Measurements from ENCODE around the gene DCTN1. TPM values are rescaled to one million over a fixed set of nuclear protein-coding genes. Genes with fewer than 3 reads are reported as not detected.
A peak's percentile ranks its signal among the peaks of the same experiment; 100 is the strongest.

The DCTN1 gene
- total RNA-seq, 1 donor from 2014 or later: 244 TPM

DNA sequence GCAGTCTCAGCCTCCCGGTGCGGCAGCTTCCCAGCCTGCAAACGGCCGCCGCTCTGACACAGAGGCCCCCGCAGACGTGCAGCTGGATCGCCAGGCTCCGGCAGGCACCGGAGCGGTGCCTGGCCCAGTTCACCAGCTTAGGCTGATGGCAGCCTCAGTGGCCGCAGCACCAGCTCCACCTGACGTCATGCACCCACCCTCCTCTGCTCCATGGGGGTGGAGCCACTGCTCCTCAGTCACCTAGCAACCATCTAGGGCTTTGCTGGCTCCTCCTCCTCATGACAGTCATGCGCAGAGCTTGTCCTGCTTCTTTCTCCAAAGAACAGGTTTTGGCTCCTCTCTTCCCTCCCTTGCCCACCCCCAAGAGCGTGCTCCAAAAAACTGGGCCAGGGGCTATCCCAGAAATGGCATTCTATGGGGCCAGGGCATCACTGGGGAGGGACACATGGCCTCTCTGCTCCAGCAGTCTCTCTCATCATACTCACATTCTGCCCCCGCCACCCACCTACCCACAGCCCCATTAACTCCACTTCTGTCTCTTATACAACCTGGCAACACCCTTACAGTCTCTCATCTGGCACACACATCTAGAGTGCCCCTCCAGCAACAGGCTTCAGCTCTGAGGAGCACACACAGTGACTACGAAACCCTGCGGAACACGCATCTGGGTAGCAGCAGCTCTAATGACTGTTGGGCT, 5.5 kb downstream of the DCTN1 start:
- Mint-ChIP-seq H3K4me1 (ENCODE audit: unreplicated experiment) (peaks cover 37% of the 10 kb centered on the region), H3K36me3 (ENCODE audit: low read depth, unreplicated experiment) (peaks cover 58% of the 10 kb centered on the region), H3K9me3 (ENCODE audit: unreplicated experiment) (no peaks in the 10 kb centered on the region), H3K27ac (ENCODE audit: unreplicated experiment) (peak overlapping the region; percentile 92), H3K4me3 (ENCODE audit: unreplicated experiment) (peak overlapping the region; percentile 43), H3K27me3 (ENCODE audit: unreplicated experiment) (peaks cover 7% of the 10 kb centered on the region)
- DNase-seq (ENCODE audit: low spot score): peak; percentile 62
- TF ChIP-seq, protein P1, sequence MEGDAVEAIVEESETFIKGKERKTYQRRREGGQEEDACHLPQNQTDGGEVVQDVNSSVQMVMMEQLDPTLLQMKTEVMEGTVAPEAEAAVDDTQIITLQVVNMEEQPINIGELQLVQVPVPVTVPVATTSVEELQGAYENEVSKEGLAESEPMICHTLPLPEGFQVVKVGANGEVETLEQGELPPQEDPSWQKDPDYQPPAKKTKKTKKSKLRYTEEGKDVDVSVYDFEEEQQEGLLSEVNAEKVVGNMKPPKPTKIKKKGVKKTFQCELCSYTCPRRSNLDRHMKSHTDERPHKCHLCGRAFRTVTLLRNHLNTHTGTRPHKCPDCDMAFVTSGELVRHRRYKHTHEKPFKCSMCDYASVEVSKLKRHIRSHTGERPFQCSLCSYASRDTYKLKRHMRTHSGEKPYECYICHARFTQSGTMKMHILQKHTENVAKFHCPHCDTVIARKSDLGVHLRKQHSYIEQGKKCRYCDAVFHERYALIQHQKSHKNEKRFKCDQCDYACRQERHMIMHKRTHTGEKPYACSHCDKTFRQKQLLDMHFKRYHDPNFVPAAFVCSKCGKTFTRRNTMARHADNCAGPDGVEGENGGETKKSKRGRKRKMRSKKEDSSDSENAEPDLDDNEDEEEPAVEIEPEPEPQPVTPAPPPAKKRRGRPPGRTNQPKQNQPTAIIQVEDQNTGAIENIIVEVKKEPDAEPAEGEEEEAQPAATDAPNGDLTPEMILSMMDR (IDR thresholded peaks at IDR 0.05; ENCODE audit: unreplicated experiment): no peak

DNA sequence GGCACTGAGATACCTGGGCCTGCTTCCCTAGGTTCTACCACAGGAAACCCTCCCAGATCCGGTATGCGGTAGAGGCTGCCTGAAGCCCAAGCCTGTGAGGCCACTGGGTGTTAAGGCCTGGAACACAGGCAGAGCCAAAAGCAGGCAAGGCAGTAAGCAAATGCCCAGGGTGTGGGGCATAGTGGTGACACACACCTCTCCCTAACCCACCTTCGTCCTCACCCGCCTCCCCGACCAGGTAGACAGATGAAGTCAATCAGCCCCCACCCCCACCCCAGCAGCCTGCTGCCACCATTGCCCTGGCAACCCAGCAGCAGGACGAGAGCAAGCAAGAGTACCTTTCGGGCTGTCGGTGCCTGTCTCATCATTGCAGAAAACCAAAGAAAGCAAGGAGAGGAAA, 6.1 kb downstream of the DCTN1 start:
- peak overlapping the region; percentile 91 for H3K27ac Mint-ChIP-seq (ENCODE audit: unreplicated experiment)
- peaks cover 7% of the 10 kb centered on the region for H3K27me3 Mint-ChIP-seq (ENCODE audit: unreplicated experiment)
- H3K36me3 Mint-ChIP-seq (ENCODE audit: low read depth, unreplicated experiment): peaks cover 64% of the 10 kb centered on the region
- TF ChIP-seq, protein P1 (IDR thresholded peaks at IDR 0.05; ENCODE audit: unreplicated experiment): no peak
- no peaks in the 10 kb centered on the region for H3K9me3 Mint-ChIP-seq (ENCODE audit: unreplicated experiment)
- DNase-seq (ENCODE audit: low spot score): peak; percentile 23
- peaks cover 35% of the 10 kb centered on the region for H3K4me1 Mint-ChIP-seq (ENCODE audit: unreplicated experiment)
- H3K4me3 Mint-ChIP-seq (ENCODE audit: unreplicated experiment): peak overlapping the region; percentile 66

DNA sequence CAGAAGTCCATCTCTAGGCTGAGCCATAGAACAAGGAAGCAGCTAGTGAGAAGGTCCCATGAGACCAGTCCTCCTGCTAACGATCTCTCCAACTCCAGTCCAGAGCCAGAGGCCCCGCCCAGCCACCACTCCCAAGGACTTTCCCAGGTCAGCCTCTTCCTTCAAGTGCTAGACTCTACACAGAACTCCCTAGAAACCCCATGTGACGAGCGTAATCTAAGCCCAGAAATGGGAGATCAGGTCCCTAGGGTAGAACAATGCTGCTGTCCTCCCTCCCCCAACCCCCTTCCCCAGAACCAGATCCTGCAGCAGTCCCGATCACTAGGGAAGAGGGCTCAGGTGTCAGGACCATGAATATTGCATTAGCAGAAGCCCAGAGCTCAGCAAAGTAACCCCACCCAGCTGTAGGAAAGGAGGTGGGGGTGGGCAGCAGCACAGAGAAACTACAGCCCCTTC, 6.9 kb downstream of the DCTN1 start:
- peaks cover 32% of the 10 kb centered on the region for H3K4me1 Mint-ChIP-seq (ENCODE audit: unreplicated experiment)
- H3K9me3 Mint-ChIP-seq (ENCODE audit: unreplicated experiment): no peaks in the 10 kb centered on the region
- no peak for DNase-seq (ENCODE audit: low spot score)
- H3K36me3 Mint-ChIP-seq (ENCODE audit: low read depth, unreplicated experiment): peaks cover 70% of the 10 kb centered on the region
- H3K27me3 Mint-ChIP-seq (ENCODE audit: unreplicated experiment): peaks cover 7% of the 10 kb centered on the region
- peak overlapping the region; percentile 75 for H3K27ac Mint-ChIP-seq (ENCODE audit: unreplicated experiment)
- peak overlapping the region; percentile 31 for H3K4me3 Mint-ChIP-seq (ENCODE audit: unreplicated experiment)
- TF ChIP-seq, protein P1 (IDR thresholded peaks at IDR 0.05; ENCODE audit: unreplicated experiment): no peak

DNA sequence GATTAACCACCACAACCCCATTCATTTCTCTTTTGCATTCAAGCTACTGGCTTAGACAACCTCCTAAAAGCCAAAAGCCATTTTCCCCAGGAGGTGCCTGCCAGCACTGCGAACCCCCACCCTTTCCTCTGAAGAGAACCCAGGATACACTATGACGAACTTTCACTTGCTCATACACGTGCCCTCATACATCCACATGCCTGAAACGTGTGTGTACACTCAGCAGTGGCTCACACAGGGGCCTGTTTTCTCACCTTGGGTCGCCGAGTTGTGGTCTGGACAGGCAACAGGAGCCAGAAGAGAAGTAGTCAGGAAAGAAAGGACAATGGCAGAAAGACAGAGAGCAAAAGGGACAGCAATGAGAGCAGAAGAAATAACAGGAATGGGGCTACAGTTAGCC, 7.4 kb downstream of the DCTN1 start:
- Mint-ChIP-seq H3K27ac (ENCODE audit: unreplicated experiment) (peak overlapping the region; percentile 38), H3K36me3 (ENCODE audit: low read depth, unreplicated experiment) (peaks cover 68% of the 10 kb centered on the region), H3K27me3 (ENCODE audit: unreplicated experiment) (peaks cover 7% of the 10 kb centered on the region), H3K9me3 (ENCODE audit: unreplicated experiment) (no peaks in the 10 kb centered on the region), H3K4me1 (ENCODE audit: unreplicated experiment) (peaks cover 32% of the 10 kb centered on the region), H3K4me3 (ENCODE audit: unreplicated experiment) (peak overlapping the region; percentile 31)
- DNase-seq (ENCODE audit: low spot score): no peak
- TF ChIP-seq, protein P1 (IDR thresholded peaks at IDR 0.05; ENCODE audit: unreplicated experiment): no peak

DNA sequence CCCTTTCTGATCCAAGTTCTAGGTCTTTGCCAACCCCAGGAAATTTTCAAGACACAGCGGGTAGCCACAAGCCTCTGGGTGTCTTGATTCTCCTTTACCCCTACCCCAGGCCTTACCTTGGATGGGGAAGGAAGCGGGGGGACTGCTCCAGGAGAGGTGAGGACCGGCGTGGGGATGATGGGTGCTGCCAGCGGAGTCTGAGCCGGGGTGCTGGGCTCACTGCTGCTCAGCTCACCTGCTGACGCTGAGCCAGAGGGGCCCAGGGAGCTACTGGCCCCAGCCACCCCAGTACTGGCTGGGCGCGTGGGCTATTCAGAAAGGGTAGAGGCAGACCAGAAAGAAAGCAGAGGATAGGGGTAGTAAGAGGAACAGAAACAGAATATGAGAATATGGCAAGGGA, 8.7 kb downstream of the DCTN1 start:
- Mint-ChIP-seq H3K4me1 (ENCODE audit: unreplicated experiment) (peaks cover 32% of the 10 kb centered on the region), H3K27ac (ENCODE audit: unreplicated experiment) (peak overlapping the region; percentile 72), H3K4me3 (ENCODE audit: unreplicated experiment) (peak overlapping the region; percentile 74), H3K36me3 (ENCODE audit: low read depth, unreplicated experiment) (peaks cover 71% of the 10 kb centered on the region), H3K27me3 (ENCODE audit: unreplicated experiment) (peaks cover 8% of the 10 kb centered on the region), H3K9me3 (ENCODE audit: unreplicated experiment) (no peaks in the 10 kb centered on the region)
- TF ChIP-seq, protein P1 (IDR thresholded peaks at IDR 0.05; ENCODE audit: unreplicated experiment): no peak
- DNase-seq (ENCODE audit: low spot score): no peak

Measured in endothelial cell (in vitro differentiated cells).